Liver (tissue), 9 donors: ENCODE data around the gene TYW1. TPM values are rescaled to one million over a fixed set of nuclear protein-coding genes. Genes with fewer than 3 reads are reported as not detected.
"Not testable (repeated sequence)": the region's sequence is repeated elsewhere in the genome, so short reads cannot be mapped to it uniquely, and the experiment has no call there.

ENCODE experiments used
- DNase-seq: peaks from one replicate; pipeline ENCODE4 v3.0.0-alpha.2; 2017; ENCODE audit warnings: low spot score
- H3K27ac ChIP-seq, 2 donors: one replicate each; pipeline ENCODE4 v1.7.0; 2013; ENCODE audit warnings: inconsistent platforms in 2 of 2, low read length in 2 of 2, control low read depth in 1 of 2, low read depth in 1 of 2, mild to moderate bottlenecking in 1 of 2
- H3K27me3 ChIP-seq, 4 donors: one replicate each; pipeline versions ENCODE4 v1.6.1 to v1.7.0; 2013; ENCODE audit warnings: low read length in 3 of 4, inconsistent platforms in 1 of 4, mild to moderate bottlenecking in 1 of 4, moderate library complexity in 1 of 4; ENCODE audit not compliant: control insufficient read depth in 4 of 4, insufficient read depth in 4 of 4
- H3K36me3 ChIP-seq, 4 donors: one replicate each; pipeline versions ENCODE4 v1.6.1 to v1.7.0; 2013; ENCODE audit warnings: low read length in 3 of 4, mild to moderate bottlenecking in 3 of 4, low read depth in 1 of 4, moderate library complexity in 1 of 4; ENCODE audit not compliant: control insufficient read depth in 4 of 4, insufficient read depth in 3 of 4
- H3K4me1 ChIP-seq, 4 donors: one replicate each; pipeline versions ENCODE4 v1.6.1 to v1.7.0; 2013; ENCODE audit warnings: low read length in 3 of 4, mild to moderate bottlenecking in 3 of 4, moderate library complexity in 1 of 4; ENCODE audit not compliant: control insufficient read depth in 4 of 4, insufficient read depth in 4 of 4
- H3K4me3 ChIP-seq, 3 donors: one replicate each; pipeline versions ENCODE4 v1.6.1 to v1.7.0; 2013; ENCODE audit warnings: low read length in 3 of 3, control low read depth in 1 of 3, low read depth in 1 of 3, mild to moderate bottlenecking in 1 of 3
- H3K9ac ChIP-seq, 2 donors: one replicate each; pipeline ENCODE4 v1.7.0; 2013; ENCODE audit warnings: low read length in 2 of 2, mild to moderate bottlenecking in 2 of 2, moderate library complexity in 2 of 2, control low read depth in 1 of 2, low read depth in 1 of 2
- H3K9me3 ChIP-seq, 4 donors: one replicate each; pipeline versions ENCODE4 v1.6.1 to v1.7.0; 2013; ENCODE audit warnings: low read length in 3 of 4; ENCODE audit not compliant: control insufficient read depth in 4 of 4
- ATF3 ChIP-seq: IDR thresholded peaks from 2 replicates; pipeline ENCODE4 v1.6.1; 2016; ENCODE audit warnings: antibody characterized with exemption
- EGR1 ChIP-seq, 2 donors: IDR thresholded peaks; 2 replicates each; pipeline ENCODE4 v1.6.1; 2016 to 2018; ENCODE audit warnings: antibody characterized with exemption in 2 of 2, low read depth in 2 of 2
- FOXA1 ChIP-seq: IDR thresholded peaks from 2 replicates; pipeline ENCODE4 v1.6.1; 2016; ENCODE audit warnings: antibody characterized with exemption
- GABPA ChIP-seq, 2 donors: IDR thresholded peaks in 1 of 2; conservative IDR thresholded peaks in 1 of 2; 2 replicates each; pipeline ENCODE4 v1.6.1; 2016; ENCODE audit warnings: antibody characterized with exemption in 2 of 2, mild to moderate bottlenecking in 1 of 2, moderate library complexity in 1 of 2
- HNF4A ChIP-seq, 2 donors: conservative IDR thresholded peaks; 2 replicates each; pipeline ENCODE4 v1.6.1; 2016; ENCODE audit warnings: antibody characterized with exemption in 2 of 2, mild to moderate bottlenecking in 2 of 2
- HNF4G ChIP-seq: IDR thresholded peaks from 2 replicates; pipeline ENCODE4 v1.6.1; 2016; ENCODE audit warnings: antibody characterized with exemption
- JUND ChIP-seq, 2 donors: IDR thresholded peaks; 2 replicates each; pipeline ENCODE4 v1.6.1; 2016; ENCODE audit warnings: antibody characterized with exemption in 2 of 2
- MAX ChIP-seq: IDR thresholded peaks from 2 replicates; pipeline ENCODE4 v1.6.1; 2016; ENCODE audit warnings: antibody characterized with exemption
- NR2F2 ChIP-seq: IDR thresholded peaks from 2 replicates; pipeline ENCODE4 v1.6.1; 2016; ENCODE audit warnings: antibody characterized with exemption
- RAD21 ChIP-seq, 2 donors: IDR thresholded peaks; 2 replicates each; pipeline ENCODE4 v1.6.1; 2016; ENCODE audit warnings: antibody characterized with exemption in 2 of 2, mild to moderate bottlenecking in 2 of 2
- REST ChIP-seq: IDR thresholded peaks from 2 replicates; pipeline ENCODE4 v1.6.1; 2016; ENCODE audit warnings: antibody characterized with exemption, mild to moderate bottlenecking
- SP1 ChIP-seq: IDR thresholded peaks from 2 replicates; pipeline ENCODE4 v1.6.1; 2018; ENCODE audit warnings: antibody characterized with exemption, mild to moderate bottlenecking
- TAF1 ChIP-seq: conservative IDR thresholded peaks from 2 replicates; pipeline ENCODE4 v1.6.1; 2016; ENCODE audit warnings: antibody characterized with exemption, mild to moderate bottlenecking
- YY1 ChIP-seq: IDR thresholded peaks from 2 replicates; pipeline ENCODE4 v1.6.1; 2016; ENCODE audit warnings: antibody characterized with exemption, mild to moderate bottlenecking
- ZBTB33 ChIP-seq: IDR thresholded peaks from 2 replicates; pipeline ENCODE4 v1.6.1; 2016; ENCODE audit warnings: antibody characterized with exemption
- WGBS: extraction: QIAGEN DNeasy Blood & Tissue Kit; methylation state at CpG from one replicate; pipeline ENCODE4 v1.1.7; 2013; 5-methylcytosine and 5-hydroxymethylcytosine counted together
- polyA plus RNA-seq, 2 donors: library from polyadenylated mRNA; stranded (reverse) in 1 of 2; unstranded in 1 of 2; fragments of 200-250 nt in 1 of 2; fragments of >200 nt in 1 of 2; fragmentation: Nextera tagmentation in 1 of 2; extraction: Ambion mirVana in 1 of 2; gene quantifications; one replicate each; pipeline versions ENCODE4 v1.2.1 to v1.2.3, GENCODE V29; 2013 to 2015
- total RNA-seq, 2 donors: library from RNA; depleted of rRNA; stranded (reverse); fragments of >200 nt; gene quantifications; one replicate each; pipeline ENCODE4 v1.2.3, GENCODE V29; 2014
- donor health status: healthy.
- donor health status: healthy.
- donor health status: healthy.
- donor health status: healthy.
- donor health status: healthy.

The TYW1 gene
- total and polyA plus RNA-seq, 4 donors, result 6.7 to 16.6 (median 9.9) TPM

GRCh38 chr7:66967029-66967428, 29.6 kb upstream of the TYW1 start:
- no peak overlapping the region for H3K9ac ChIP-seq
- no peaks in the 10 kb centered on the region for H3K36me3 ChIP-seq
- TF ChIP-seq REST (no peak), NR2F2 (no peak), YY1 (no peak), TAF1 (no peak), JUND (IDR thresholded peaks at IDR 0.05) (no peak), SP1 (no peak), HNF4G (no peak), EGR1 (IDR thresholded peaks at IDR 0.05; ENCODE audit: low read depth in 2 of 2) (no peak), MAX (no peak), GABPA (IDR thresholded peaks at IDR 0.05 in 1 of 2, conservative IDR thresholded peaks at IDR 0.05 in 1 of 2) (no peak), RAD21 (IDR thresholded peaks at IDR 0.05) (no peak), HNF4A (conservative IDR thresholded peaks at IDR 0.05) (no peak), ATF3 (no peak), FOXA1 (no peak), ZBTB33 (no peak)
- no peak overlapping the region for H3K4me3 ChIP-seq
- no peak overlapping the region for H3K27ac ChIP-seq
- no peaks in the 10 kb centered on the region for H3K9me3 ChIP-seq
- WGBS, result 88% methylated on average over 6 of the region's 6 CpGs
- H3K4me1 ChIP-seq, result no peaks in the 10 kb centered on the region
- no peak for DNase-seq
- no peaks in the 10 kb centered on the region for H3K27me3 ChIP-seq

- not testable (repeated sequence) for H3K9me3 ChIP-seq, H3K4me1 ChIP-seq, DNase-seq, H3K4me3 ChIP-seq, H3K27ac ChIP-seq, H3K36me3 ChIP-seq, H3K9ac ChIP-seq, H3K27me3 ChIP-seq
- 96% methylated on average over 5 of the region's 5 CpGs for WGBS
Measured at GRCh38 chr7:66969001-66969400, 27.6 kb upstream of the TYW1 start.
